IMR-90 (cell line): Measurements from ENCODE around the gene RNF212B. TPM values are rescaled to one million over a fixed set of nuclear protein-coding genes. Genes with fewer than 3 reads are reported as not detected.

Source experiments
- ATAC-seq: fragments of 200-7000 bp; cut with Tn5 transposase; 2 replicates; pipeline ENCODE4 v1.9.1; 2020; ENCODE audit warnings: low read depth, mild to moderate bottlenecking, moderate library complexity
- BruUV-seq: library from RNA; stranded (reverse); fragments of 400-500 nt; replicated peaks from 2 replicates; lab custom pipeline; 2021; lab: Mats Ljungman, UMichigan
- CTCF ChIA-PET: fragments of 300-600 bp; formaldehyde crosslinking; extraction: SDS; loops from one replicate; lab custom pipeline; 2021; ENCODE audit warnings: antibody characterized with exemption; lab: Yijun Ruan, JAX
- POLR2A ChIA-PET: fragments of 300-600 bp; sonication (Branson Sonifier 250); formaldehyde crosslinking; loops from one replicate; lab custom pipeline; 2022; ENCODE audit warnings: antibody characterized with exemption; ENCODE audit not compliant: unreplicated experiment; lab: Charles Lee
- DNase-seq: peaks from one replicate; pipeline ENCODE4 v3.0.0; 2013
- H2AFZ ChIP-seq: replicated peaks from 2 replicates; pipeline ENCODE3; 2013; ENCODE audit warnings: low read length, mild to moderate bottlenecking; ENCODE audit not compliant: poor library complexity
- H2AK5ac ChIP-seq: 2 replicates; pipeline ENCODE4 v1.6.1; 2013; ENCODE audit warnings: low read depth, low read length, inconsistent platforms
- H2AK9ac ChIP-seq: replicated peaks from 2 replicates; pipeline ENCODE3; 2013; ENCODE audit warnings: mild to moderate bottlenecking, low read depth, low read length, moderate library complexity; ENCODE audit not compliant: poor library complexity
- H2BK120ac ChIP-seq: 2 replicates; pipeline ENCODE4 v1.6.1; 2013; ENCODE audit warnings: low read depth, low read length, inconsistent platforms
- H2BK15ac ChIP-seq: 3 replicates; pipeline ENCODE4 v1.6.1; 2013; ENCODE audit warnings: low read depth, low read length, inconsistent platforms
- H2BK20ac ChIP-seq: 2 replicates; pipeline ENCODE4 v1.6.1; 2013; ENCODE audit warnings: low read depth, mild to moderate bottlenecking, inconsistent platforms, low read length, moderate library complexity
- H2BK5ac ChIP-seq: 2 replicates; pipeline ENCODE4 v1.6.1; 2013; ENCODE audit warnings: mild to moderate bottlenecking, low read depth, low read length, inconsistent platforms; ENCODE audit not compliant: poor library complexity, severe bottlenecking
- H3K14ac ChIP-seq: replicated peaks from 2 replicates; pipeline ENCODE4 v1.6.1; 2013; ENCODE audit warnings: low read depth, low read length, inconsistent platforms
- H3K18ac ChIP-seq: 2 replicates; pipeline ENCODE4 v1.6.1; 2013; ENCODE audit warnings: low read depth, low read length, control low read depth
- H3K23ac ChIP-seq: 2 replicates; pipeline ENCODE4 v1.6.1; 2013; ENCODE audit warnings: low read depth, low read length, inconsistent platforms
- H3K27ac ChIP-seq: 2 replicates; pipeline ENCODE4 v1.5.1; 2013; ENCODE audit warnings: mild to moderate bottlenecking, control low read depth, low read length; ENCODE audit not compliant: insufficient read depth
- H3K27me3 ChIP-seq: 2 replicates; pipeline ENCODE4 v1.6.1; 2013; ENCODE audit warnings: low read length; ENCODE audit not compliant: control insufficient read depth, insufficient read depth
- H3K36me3 ChIP-seq: 2 replicates; pipeline ENCODE4 v1.6.1; 2013; ENCODE audit warnings: low read length, mixed read lengths; ENCODE audit not compliant: control insufficient read depth, insufficient read depth
- H3K4ac ChIP-seq: 2 replicates; pipeline ENCODE4 v1.6.1; 2013; ENCODE audit warnings: low read depth, low read length, inconsistent platforms
- H3K4me1 ChIP-seq: 2 replicates; pipeline ENCODE4 v1.6.1; 2013; ENCODE audit warnings: low read length, mixed read lengths; ENCODE audit not compliant: control insufficient read depth, insufficient read depth
- H3K4me2 ChIP-seq: 2 replicates; pipeline ENCODE4 v1.6.1; 2013; ENCODE audit warnings: low read depth, mild to moderate bottlenecking, control low read depth, low read length, moderate library complexity
- H3K4me3 ChIP-seq: 2 replicates; pipeline ENCODE4 v1.5.1; 2013; ENCODE audit warnings: low read depth, mild to moderate bottlenecking, control low read depth, low read length, moderate library complexity; ENCODE audit not compliant: insufficient read depth
- H3K56ac ChIP-seq: 2 replicates; pipeline ENCODE4 v1.6.1; 2013; ENCODE audit warnings: low read length, inconsistent platforms; ENCODE audit not compliant: insufficient read depth; ENCODE audit errors: extremely low read depth
- H3K79me1 ChIP-seq, 2 experiments: 2 replicates each; pipeline ENCODE4 v1.6.1; 2013; ENCODE audit warnings: low read length in 2 of 2, inconsistent platforms in 1 of 2, low read depth in 1 of 2
- H3K9ac ChIP-seq: 2 replicates; pipeline ENCODE4 v1.6.1; 2013; ENCODE audit warnings: low read depth, low read length, control low read depth
- H3K9me1 ChIP-seq: 2 replicates; pipeline ENCODE4 v1.6.1; 2013; ENCODE audit warnings: low read length, inconsistent platforms; ENCODE audit not compliant: insufficient read depth
- H3K9me3 ChIP-seq: 2 replicates; pipeline ENCODE4 v1.6.1; 2013; ENCODE audit warnings: low read length; ENCODE audit not compliant: control insufficient read depth, insufficient read depth
- H4K20me1 ChIP-seq: 2 replicates; pipeline ENCODE4 v1.6.1; 2013; ENCODE audit warnings: low read length, inconsistent platforms; ENCODE audit not compliant: insufficient read depth
- H4K5ac ChIP-seq: 2 replicates; pipeline ENCODE4 v1.6.1; 2013; ENCODE audit warnings: mild to moderate bottlenecking, low read depth, low read length, control low read depth
- H4K8ac ChIP-seq, 2 experiments: 2 replicates each; pipeline ENCODE4 v1.6.1; 2013; ENCODE audit warnings: low read depth in 2 of 2, low read length in 2 of 2, control low read depth in 1 of 2, inconsistent platforms in 1 of 2
- H4K91ac ChIP-seq: 2 replicates; pipeline ENCODE4 v1.6.1; 2013; ENCODE audit warnings: low read depth, low read length, inconsistent platforms; ENCODE audit not compliant: insufficient read depth
- CEBPB ChIP-seq: IDR thresholded peaks from 2 replicates; pipeline ENCODE4 v1.6.1; 2012; ENCODE audit warnings: low read depth, low read length, improper control_type of control experiment
- CHD1 ChIP-seq: IDR thresholded peaks from 2 replicates; pipeline ENCODE4 v1.6.1; 2012; ENCODE audit warnings: low read depth, low read length, improper control_type of control experiment
- WGBS, 2 experiments: methylation state at CpG; one replicate each; pipeline versions ENCODE4 v1.1.5 to v1.1.7; 2013; ENCODE audit warnings: missing lambda C conversion rate in 2 of 2; ENCODE audit not compliant: insufficient read length in 1 of 2; ENCODE audit errors: extremely low coverage in 2 of 2; 5-methylcytosine and 5-hydroxymethylcytosine counted together
- dilution Hi-C: fragments of 300-500 bp; cut with HindIII; formaldehyde crosslinking; loops from one replicate; pipeline ENCODE4 v1.14.3; 2018; ENCODE audit warnings: low sequenced_read_pairs; ENCODE audit not compliant: unreplicated experiment
- in situ Hi-C: fragments of 300-500 bp; cut with MboI; formaldehyde crosslinking; loops from 3 replicates; pipeline ENCODE4 v1.14.3; 2019; ENCODE audit warnings: low sequenced_read_pairs, inconsistent platforms, mixed read lengths
- intact Hi-C: fragments of 100-400 bp; cut with micrococcal nuclease; formaldehyde crosslinking; loops from 2 replicates; pipeline ENCODE4 v1.10.0; 2022
- polyA plus RNA-seq, 3 experiments: library from polyadenylated mRNA; depleted of rRNA; stranded (reverse); fragments of >200 nt; gene quantifications; 2 replicates each; pipeline ENCODE4 v1.2.3, GENCODE V29; 2012; ENCODE audit warnings: low replicate concordance in 1 of 3
- total RNA-seq: library from RNA; depleted of rRNA; stranded (reverse); fragments of >200 nt; gene quantifications from 2 replicates; pipeline ENCODE4 v1.2.3, GENCODE V29; 2012
- TF ChIP-seq, protein P1 (sequence below): conservative IDR thresholded peaks from 2 replicates; pipeline ENCODE4 v1.5.1; 2012; ENCODE audit warnings: mild to moderate bottlenecking, low read depth, low read length, improper control_type of control experiment
- TF ChIP-seq, protein P2 (sequence below): fragments of 150-350 bp; IDR thresholded peaks from 2 replicates; pipeline ENCODE4 v1.6.1; 2016; ENCODE audit warnings: low read depth, mild to moderate bottlenecking, low read length, moderate library complexity, borderline replicate concordance
- TF ChIP-seq, protein P3 (sequence below): fragments of 150-350 bp; IDR thresholded peaks from 2 replicates; pipeline ENCODE4 v1.6.1; 2017; ENCODE audit warnings: mild to moderate bottlenecking, antibody characterized with exemption, low read length, low read depth

RNF212B gene
- total and polyA plus RNA-seq, 2 of the 4 experiments (the other 2 are of a cell fraction), result not detected

DNA sequence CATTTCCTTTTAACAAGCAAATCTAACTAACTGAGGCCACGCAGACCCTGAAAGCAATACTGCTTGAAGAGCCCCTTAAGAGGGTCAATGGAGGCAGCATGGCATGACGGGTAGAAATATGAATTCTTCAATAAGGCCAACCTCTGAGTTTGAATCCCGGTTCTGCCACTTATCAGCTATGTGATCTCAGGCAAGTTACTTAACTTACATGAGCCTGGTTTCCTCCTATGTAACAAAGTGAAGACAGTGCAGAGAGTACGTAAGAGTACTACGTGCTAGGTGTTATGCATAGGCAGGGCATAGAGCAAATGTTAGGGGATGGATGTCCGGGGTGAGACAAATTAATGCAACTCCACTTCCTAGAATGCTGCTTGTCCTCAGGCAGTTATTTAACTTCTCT, 43.5 kb downstream of the RNF212B start:
- Histone ChIP-seq H2BK5ac (no peak overlapping the region), H3K56ac (no peak overlapping the region), H3K27me3 (no peaks in the 10 kb centered on the region), H3K9ac (no peak overlapping the region), H3K9me3 (no peaks in the 10 kb centered on the region), H3K4ac (no peak overlapping the region), H2BK120ac (no peak overlapping the region), H4K91ac (no peak overlapping the region), H3K23ac (no peak overlapping the region), H2AK5ac (no peak overlapping the region), H3K27ac (no peak overlapping the region), H4K5ac (no peak overlapping the region), H2BK15ac (no peak overlapping the region), H2AFZ (no peak overlapping the region), H3K9me1 (peaks cover 5% of the 10 kb centered on the region; the same call in 1 of the 2 replicates), H2BK20ac (no peak overlapping the region), H3K18ac (no peak overlapping the region), H4K20me1 (no peaks in the 10 kb centered on the region; the same call in 1 of the 2 replicates), H3K36me3 (peaks cover 7% of the 10 kb centered on the region), H3K4me3 (no peak overlapping the region), H3K4me2 (no peak overlapping the region), H2AK9ac (no peak overlapping the region), H4K8ac (no peak overlapping the region), H3K4me1 (peaks cover 4% of the 10 kb centered on the region; the same call in 1 of the 2 replicates), H3K14ac (no peak overlapping the region), H3K79me1 (peaks cover 22 to 26% of the 10 kb centered on the region in 2 experiments)
- ChIA-PET CTCF (interaction anchor here (0.7 kb wide), 1 partner anchor 1121 kb away, joined by 3 read pairs; no protein-coding TSS in a partner anchor), POLR2A (no interaction called here)
- WGBS, 2 experiments, result 100% methylated on average over 1 of the region's 6 CpGs; no CpG with 5 or more reads in 1 of the 2 experiments
- TF ChIP-seq, protein P1, sequence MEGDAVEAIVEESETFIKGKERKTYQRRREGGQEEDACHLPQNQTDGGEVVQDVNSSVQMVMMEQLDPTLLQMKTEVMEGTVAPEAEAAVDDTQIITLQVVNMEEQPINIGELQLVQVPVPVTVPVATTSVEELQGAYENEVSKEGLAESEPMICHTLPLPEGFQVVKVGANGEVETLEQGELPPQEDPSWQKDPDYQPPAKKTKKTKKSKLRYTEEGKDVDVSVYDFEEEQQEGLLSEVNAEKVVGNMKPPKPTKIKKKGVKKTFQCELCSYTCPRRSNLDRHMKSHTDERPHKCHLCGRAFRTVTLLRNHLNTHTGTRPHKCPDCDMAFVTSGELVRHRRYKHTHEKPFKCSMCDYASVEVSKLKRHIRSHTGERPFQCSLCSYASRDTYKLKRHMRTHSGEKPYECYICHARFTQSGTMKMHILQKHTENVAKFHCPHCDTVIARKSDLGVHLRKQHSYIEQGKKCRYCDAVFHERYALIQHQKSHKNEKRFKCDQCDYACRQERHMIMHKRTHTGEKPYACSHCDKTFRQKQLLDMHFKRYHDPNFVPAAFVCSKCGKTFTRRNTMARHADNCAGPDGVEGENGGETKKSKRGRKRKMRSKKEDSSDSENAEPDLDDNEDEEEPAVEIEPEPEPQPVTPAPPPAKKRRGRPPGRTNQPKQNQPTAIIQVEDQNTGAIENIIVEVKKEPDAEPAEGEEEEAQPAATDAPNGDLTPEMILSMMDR, result no peak
- TF ChIP-seq, protein P2, sequence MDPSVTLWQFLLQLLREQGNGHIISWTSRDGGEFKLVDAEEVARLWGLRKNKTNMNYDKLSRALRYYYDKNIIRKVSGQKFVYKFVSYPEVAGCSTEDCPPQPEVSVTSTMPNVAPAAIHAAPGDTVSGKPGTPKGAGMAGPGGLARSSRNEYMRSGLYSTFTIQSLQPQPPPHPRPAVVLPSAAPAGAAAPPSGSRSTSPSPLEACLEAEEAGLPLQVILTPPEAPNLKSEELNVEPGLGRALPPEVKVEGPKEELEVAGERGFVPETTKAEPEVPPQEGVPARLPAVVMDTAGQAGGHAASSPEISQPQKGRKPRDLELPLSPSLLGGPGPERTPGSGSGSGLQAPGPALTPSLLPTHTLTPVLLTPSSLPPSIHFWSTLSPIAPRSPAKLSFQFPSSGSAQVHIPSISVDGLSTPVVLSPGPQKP, result no peak
- TF ChIP-seq, protein P3, sequence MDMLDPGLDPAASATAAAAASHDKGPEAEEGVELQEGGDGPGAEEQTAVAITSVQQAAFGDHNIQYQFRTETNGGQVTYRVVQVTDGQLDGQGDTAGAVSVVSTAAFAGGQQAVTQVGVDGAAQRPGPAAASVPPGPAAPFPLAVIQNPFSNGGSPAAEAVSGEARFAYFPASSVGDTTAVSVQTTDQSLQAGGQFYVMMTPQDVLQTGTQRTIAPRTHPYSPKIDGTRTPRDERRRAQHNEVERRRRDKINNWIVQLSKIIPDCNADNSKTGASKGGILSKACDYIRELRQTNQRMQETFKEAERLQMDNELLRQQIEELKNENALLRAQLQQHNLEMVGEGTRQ, result no peak
- TF ChIP-seq CHD1, result no peak
- no peak for TF ChIP-seq CEBPB
- no peak for DNase-seq
- dilution Hi-C loops, result no loop called here
- ATAC-seq, result no peak
- BruUV-seq, result no TSS peak
- intact Hi-C loops, result no loop called here
- in situ Hi-C loops, result no loop called here
